ENCODE data around the gene RANBP17.

GRCh38 chr5:171137768-171138525, 276.1 kb downstream of the RANBP17 start:
- TF ChIP-seq EZH2 (IDR thresholded peaks at IDR 0.05; ENCODE audit: insufficient read depth, poor library complexity, severe bottlenecking) (no peak), EZH2phosphoT487 (IDR thresholded peaks at IDR 0.05; ENCODE audit: insufficient read depth, low read depth) (no peak)
